ENCODE results near the gene CEP128. TPM values are rescaled to one million over a fixed set of nuclear protein-coding genes. Genes with fewer than 3 reads are reported as not detected.

The CEP128 gene
- total and polyA plus RNA-seq, 2 experiments from 2014 or later = 7.6 to 17.6 TPM

DNA sequence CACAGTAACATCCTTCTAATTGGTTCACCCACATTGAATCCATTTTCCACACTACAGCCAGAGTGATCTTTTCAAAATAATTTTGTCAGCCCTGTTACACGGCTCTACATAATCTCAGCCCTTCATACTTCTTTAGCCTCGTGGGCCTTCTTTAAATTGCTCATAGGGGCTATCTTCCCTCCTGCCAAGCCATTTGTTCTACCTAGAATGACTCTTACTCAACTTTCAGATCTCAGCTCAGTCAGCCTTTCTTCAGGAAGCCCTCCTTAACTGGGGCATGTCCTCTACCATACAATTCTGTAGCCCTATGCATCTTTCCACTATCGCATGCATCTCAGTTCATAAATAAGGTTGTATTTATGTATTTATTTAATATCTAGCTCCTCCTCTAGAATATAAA lies 39.7 kb downstream of the CEP128 start (continued):
- TF ChIP-seq, protein P1, sequence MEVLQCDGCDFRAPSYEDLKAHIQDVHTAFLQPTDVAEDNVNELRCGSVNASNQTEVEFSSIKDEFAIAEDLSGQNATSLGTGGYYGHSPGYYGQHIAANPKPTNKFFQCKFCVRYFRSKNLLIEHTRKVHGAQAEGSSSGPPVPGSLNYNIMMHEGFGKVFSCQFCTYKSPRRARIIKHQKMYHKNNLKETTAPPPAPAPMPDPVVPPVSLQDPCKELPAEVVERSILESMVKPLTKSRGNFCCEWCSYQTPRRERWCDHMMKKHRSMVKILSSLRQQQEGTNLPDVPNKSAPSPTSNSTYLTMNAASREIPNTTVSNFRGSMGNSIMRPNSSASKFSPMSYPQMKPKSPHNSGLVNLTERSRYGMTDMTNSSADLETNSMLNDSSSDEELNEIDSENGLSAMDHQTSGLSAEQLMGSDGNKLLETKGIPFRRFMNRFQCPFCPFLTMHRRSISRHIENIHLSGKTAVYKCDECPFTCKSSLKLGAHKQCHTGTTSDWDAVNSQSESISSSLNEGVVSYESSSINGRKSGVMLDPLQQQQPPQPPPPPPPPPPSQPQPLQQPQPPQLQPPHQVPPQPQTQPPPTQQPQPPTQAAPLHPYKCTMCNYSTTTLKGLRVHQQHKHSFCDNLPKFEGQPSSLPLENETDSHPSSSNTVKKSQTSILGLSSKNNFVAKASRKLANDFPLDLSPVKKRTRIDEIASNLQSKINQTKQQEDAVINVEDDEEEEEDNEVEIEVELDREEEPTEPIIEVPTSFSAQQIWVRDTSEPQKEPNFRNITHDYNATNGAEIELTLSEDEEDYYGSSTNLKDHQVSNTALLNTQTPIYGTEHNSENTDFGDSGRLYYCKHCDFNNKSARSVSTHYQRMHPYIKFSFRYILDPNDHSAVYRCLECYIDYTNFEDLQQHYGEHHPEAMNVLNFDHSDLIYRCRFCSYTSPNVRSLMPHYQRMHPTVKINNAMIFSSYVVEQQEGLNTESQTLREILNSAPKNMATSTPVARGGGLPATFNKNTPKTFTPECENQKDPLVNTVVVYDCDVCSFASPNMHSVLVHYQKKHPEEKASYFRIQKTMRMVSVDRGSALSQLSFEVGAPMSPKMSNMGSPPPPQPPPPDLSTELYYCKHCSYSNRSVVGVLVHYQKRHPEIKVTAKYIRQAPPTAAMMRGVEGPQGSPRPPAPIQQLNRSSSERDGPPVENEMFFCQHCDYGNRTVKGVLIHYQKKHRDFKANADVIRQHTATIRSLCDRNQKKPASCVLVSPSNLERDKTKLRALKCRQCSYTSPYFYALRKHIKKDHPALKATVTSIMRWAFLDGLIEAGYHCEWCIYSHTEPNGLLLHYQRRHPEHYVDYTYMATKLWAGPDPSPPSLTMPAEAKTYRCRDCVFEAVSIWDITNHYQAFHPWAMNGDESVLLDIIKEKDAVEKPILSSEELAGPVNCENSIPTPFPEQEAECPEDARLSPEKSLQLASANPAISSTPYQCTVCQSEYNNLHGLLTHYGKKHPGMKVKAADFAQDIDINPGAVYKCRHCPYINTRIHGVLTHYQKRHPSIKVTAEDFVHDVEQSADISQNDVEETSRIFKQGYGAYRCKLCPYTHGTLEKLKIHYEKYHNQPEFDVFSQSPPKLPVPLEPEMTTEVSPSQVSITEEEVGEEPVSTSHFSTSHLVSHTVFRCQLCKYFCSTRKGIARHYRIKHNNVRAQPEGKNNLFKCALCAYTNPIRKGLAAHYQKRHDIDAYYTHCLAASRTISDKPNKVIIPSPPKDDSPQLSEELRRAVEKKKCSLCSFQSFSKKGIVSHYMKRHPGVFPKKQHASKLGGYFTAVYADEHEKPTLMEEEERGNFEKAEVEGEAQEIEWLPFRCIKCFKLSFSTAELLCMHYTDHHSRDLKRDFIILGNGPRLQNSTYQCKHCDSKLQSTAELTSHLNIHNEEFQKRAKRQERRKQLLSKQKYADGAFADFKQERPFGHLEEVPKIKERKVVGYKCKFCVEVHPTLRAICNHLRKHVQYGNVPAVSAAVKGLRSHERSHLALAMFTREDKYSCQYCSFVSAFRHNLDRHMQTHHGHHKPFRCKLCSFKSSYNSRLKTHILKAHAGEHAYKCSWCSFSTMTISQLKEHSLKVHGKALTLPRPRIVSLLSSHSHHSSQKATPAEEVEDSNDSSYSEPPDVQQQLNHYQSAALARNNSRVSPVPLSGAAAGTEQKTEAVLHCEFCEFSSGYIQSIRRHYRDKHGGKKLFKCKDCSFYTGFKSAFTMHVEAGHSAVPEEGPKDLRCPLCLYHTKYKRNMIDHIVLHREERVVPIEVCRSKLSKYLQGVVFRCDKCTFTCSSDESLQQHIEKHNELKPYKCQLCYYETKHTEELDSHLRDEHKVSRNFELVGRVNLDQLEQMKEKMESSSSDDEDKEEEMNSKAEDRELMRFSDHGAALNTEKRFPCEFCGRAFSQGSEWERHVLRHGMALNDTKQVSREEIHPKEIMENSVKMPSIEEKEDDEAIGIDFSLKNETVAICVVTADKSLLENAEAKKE (CRISPR knock-in tag; IDR thresholded peaks at IDR 0.05) = no peak
- no peak for TF ChIP-seq EZH2 (IDR thresholded peaks at IDR 0.05; ENCODE audit: low read depth, unreplicated experiment)

DNA sequence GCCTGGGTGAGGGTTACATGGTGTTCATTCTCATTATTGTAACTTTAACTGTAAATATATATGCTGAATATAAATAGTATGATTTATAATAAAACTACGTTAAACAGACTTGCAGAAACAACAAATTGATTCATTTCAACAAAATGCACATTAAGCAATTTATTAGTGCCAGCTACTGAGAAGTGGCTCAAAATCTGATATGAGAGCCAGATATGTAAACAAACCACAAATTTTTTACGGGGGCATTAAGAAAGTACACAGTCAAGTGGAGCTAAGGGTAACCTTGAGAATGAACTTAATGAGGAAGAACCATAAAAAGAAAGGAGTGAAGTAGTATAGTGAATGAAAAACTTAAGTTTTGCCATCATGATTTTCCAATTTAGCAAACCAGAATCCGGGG lies 40.3 kb downstream of the CEP128 start:
- Histone ChIP-seq H3K27ac (ENCODE audit: low read depth) (no peak overlapping the region), H3F3A (replicated peaks; ENCODE audit: low read depth) (no peaks in the 10 kb centered on the region), H4K20me1 (replicated peaks; ENCODE audit: insufficient read depth) (no peaks in the 10 kb centered on the region; the same call in 1 of the 2 replicates), H3K27me3 (ENCODE audit: insufficient read depth) (no peaks in the 10 kb centered on the region), H3K4me2 (no peak overlapping the region), H3K4me1 (ENCODE audit: insufficient read depth) (no peaks in the 10 kb centered on the region), H3K4me3 (no peak overlapping the region), H2AFZ (no peak overlapping the region), H3K9me2 (ENCODE audit: insufficient read depth) (no peaks in the 10 kb centered on the region), H3K79me2 (replicated peaks; ENCODE audit: insufficient read depth) (no peaks in the 10 kb centered on the region), H3K36me3 (ENCODE audit: insufficient read depth) (no peaks in the 10 kb centered on the region)
- ATAC-seq (no peak), DNase-seq (ENCODE audit: low spot score) (no peak)
- H3K27ac Mint-ChIP-seq = no peak overlapping the region
- TF ChIP-seq ZNF331 (CRISPR knock-in tag; IDR thresholded peaks at IDR 0.05; ENCODE audit: low read depth) (no peak), EZH2 (IDR thresholded peaks at IDR 0.05; ENCODE audit: low read depth, unreplicated experiment) (no peak), POLR2AphosphoS5 (IDR thresholded peaks at IDR 0.05; ENCODE audit: low read depth) (no peak), ZNF114 (CRISPR knock-in tag; IDR thresholded peaks at IDR 0.05) (no peak), STAT1 (IDR thresholded peaks at IDR 0.05; ENCODE audit: unreplicated experiment) (no peak), EZH2phosphoT487 (IDR thresholded peaks at IDR 0.05; ENCODE audit: unreplicated experiment) (no peak), CREB1 (CRISPR knock-in tag; IDR thresholded peaks at IDR 0.05; ENCODE audit: low read depth) (no peak)
- TF ChIP-seq, protein P1 (CRISPR knock-in tag; IDR thresholded peaks at IDR 0.05) = no peak
- TF ChIP-seq, protein P2, sequence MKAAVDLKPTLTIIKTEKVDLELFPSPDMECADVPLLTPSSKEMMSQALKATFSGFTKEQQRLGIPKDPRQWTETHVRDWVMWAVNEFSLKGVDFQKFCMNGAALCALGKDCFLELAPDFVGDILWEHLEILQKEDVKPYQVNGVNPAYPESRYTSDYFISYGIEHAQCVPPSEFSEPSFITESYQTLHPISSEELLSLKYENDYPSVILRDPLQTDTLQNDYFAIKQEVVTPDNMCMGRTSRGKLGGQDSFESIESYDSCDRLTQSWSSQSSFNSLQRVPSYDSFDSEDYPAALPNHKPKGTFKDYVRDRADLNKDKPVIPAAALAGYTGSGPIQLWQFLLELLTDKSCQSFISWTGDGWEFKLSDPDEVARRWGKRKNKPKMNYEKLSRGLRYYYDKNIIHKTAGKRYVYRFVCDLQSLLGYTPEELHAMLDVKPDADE (IDR thresholded peaks at IDR 0.05) = no peak
- no peaks in the 10 kb centered on the region for H3K9me3 Mint-ChIP-seq
- H3K27me3 Mint-ChIP-seq (ENCODE audit: insufficient read depth, low read depth, poor library complexity) = no peaks in the 10 kb centered on the region
- no peaks in the 10 kb centered on the region for H3K36me3 Mint-ChIP-seq (ENCODE audit: low read depth)
- no peaks in the 10 kb centered on the region; the same call in 2 of the 3 replicates for H3K4me1 Mint-ChIP-seq
- H3K4me3 Mint-ChIP-seq = no peak overlapping the region
